IMR-90 (cell line): ENCODE measurements around the gene TMEM170A. TPM values are rescaled to one million over a fixed set of nuclear protein-coding genes. Genes with fewer than 3 reads are reported as not detected.

Experiments used
- ATAC-seq: fragments of 200-7000 bp; cut with Tn5 transposase; 2 replicates; pipeline ENCODE4 v1.9.1; 2020; ENCODE audit warnings: low read depth, mild to moderate bottlenecking, moderate library complexity
- BruUV-seq: library from RNA; stranded (reverse); fragments of 400-500 nt; replicated peaks from 2 replicates; lab custom pipeline; 2021; lab: Mats Ljungman, UMichigan
- CTCF ChIA-PET: fragments of 300-600 bp; formaldehyde crosslinking; extraction: SDS; loops from one replicate; lab custom pipeline; 2021; ENCODE audit warnings: antibody characterized with exemption; lab: Yijun Ruan, JAX
- POLR2A ChIA-PET: fragments of 300-600 bp; sonication (Branson Sonifier 250); formaldehyde crosslinking; loops from one replicate; lab custom pipeline; 2022; ENCODE audit warnings: antibody characterized with exemption; ENCODE audit not compliant: unreplicated experiment; lab: Charles Lee
- DNase-seq: peaks from one replicate; pipeline ENCODE4 v3.0.0; 2013
- H2AFZ ChIP-seq: replicated peaks from 2 replicates; pipeline ENCODE3; 2013; ENCODE audit warnings: low read length, mild to moderate bottlenecking; ENCODE audit not compliant: poor library complexity
- H2AK5ac ChIP-seq: 2 replicates; pipeline ENCODE4 v1.6.1; 2013; ENCODE audit warnings: low read depth, low read length, inconsistent platforms
- H2AK9ac ChIP-seq: replicated peaks from 2 replicates; pipeline ENCODE3; 2013; ENCODE audit warnings: mild to moderate bottlenecking, low read depth, low read length, moderate library complexity; ENCODE audit not compliant: poor library complexity
- H2BK120ac ChIP-seq: 2 replicates; pipeline ENCODE4 v1.6.1; 2013; ENCODE audit warnings: low read depth, low read length, inconsistent platforms
- H2BK15ac ChIP-seq: 3 replicates; pipeline ENCODE4 v1.6.1; 2013; ENCODE audit warnings: low read depth, low read length, inconsistent platforms
- H2BK20ac ChIP-seq: 2 replicates; pipeline ENCODE4 v1.6.1; 2013; ENCODE audit warnings: low read depth, mild to moderate bottlenecking, inconsistent platforms, low read length, moderate library complexity
- H2BK5ac ChIP-seq: 2 replicates; pipeline ENCODE4 v1.6.1; 2013; ENCODE audit warnings: mild to moderate bottlenecking, low read depth, low read length, inconsistent platforms; ENCODE audit not compliant: poor library complexity, severe bottlenecking
- H3K14ac ChIP-seq: replicated peaks from 2 replicates; pipeline ENCODE4 v1.6.1; 2013; ENCODE audit warnings: low read depth, low read length, inconsistent platforms
- H3K18ac ChIP-seq: 2 replicates; pipeline ENCODE4 v1.6.1; 2013; ENCODE audit warnings: low read depth, low read length, control low read depth
- H3K23ac ChIP-seq: 2 replicates; pipeline ENCODE4 v1.6.1; 2013; ENCODE audit warnings: low read depth, low read length, inconsistent platforms
- H3K27ac ChIP-seq: 2 replicates; pipeline ENCODE4 v1.5.1; 2013; ENCODE audit warnings: mild to moderate bottlenecking, control low read depth, low read length; ENCODE audit not compliant: insufficient read depth
- H3K27me3 ChIP-seq: 2 replicates; pipeline ENCODE4 v1.6.1; 2013; ENCODE audit warnings: low read length; ENCODE audit not compliant: control insufficient read depth, insufficient read depth
- H3K36me3 ChIP-seq: 2 replicates; pipeline ENCODE4 v1.6.1; 2013; ENCODE audit warnings: low read length, mixed read lengths; ENCODE audit not compliant: control insufficient read depth, insufficient read depth
- H3K4ac ChIP-seq: 2 replicates; pipeline ENCODE4 v1.6.1; 2013; ENCODE audit warnings: low read depth, low read length, inconsistent platforms
- H3K4me1 ChIP-seq: 2 replicates; pipeline ENCODE4 v1.6.1; 2013; ENCODE audit warnings: low read length, mixed read lengths; ENCODE audit not compliant: control insufficient read depth, insufficient read depth
- H3K4me2 ChIP-seq: 2 replicates; pipeline ENCODE4 v1.6.1; 2013; ENCODE audit warnings: low read depth, mild to moderate bottlenecking, control low read depth, low read length, moderate library complexity
- H3K4me3 ChIP-seq: 2 replicates; pipeline ENCODE4 v1.5.1; 2013; ENCODE audit warnings: low read depth, mild to moderate bottlenecking, control low read depth, low read length, moderate library complexity; ENCODE audit not compliant: insufficient read depth
- H3K56ac ChIP-seq: 2 replicates; pipeline ENCODE4 v1.6.1; 2013; ENCODE audit warnings: low read length, inconsistent platforms; ENCODE audit not compliant: insufficient read depth; ENCODE audit errors: extremely low read depth
- H3K79me1 ChIP-seq, 2 experiments: 2 replicates each; pipeline ENCODE4 v1.6.1; 2013; ENCODE audit warnings: low read length in 2 of 2, inconsistent platforms in 1 of 2, low read depth in 1 of 2
- H3K9ac ChIP-seq: 2 replicates; pipeline ENCODE4 v1.6.1; 2013; ENCODE audit warnings: low read depth, low read length, control low read depth
- H3K9me1 ChIP-seq: 2 replicates; pipeline ENCODE4 v1.6.1; 2013; ENCODE audit warnings: low read length, inconsistent platforms; ENCODE audit not compliant: insufficient read depth
- H3K9me3 ChIP-seq: 2 replicates; pipeline ENCODE4 v1.6.1; 2013; ENCODE audit warnings: low read length; ENCODE audit not compliant: control insufficient read depth, insufficient read depth
- H4K20me1 ChIP-seq: 2 replicates; pipeline ENCODE4 v1.6.1; 2013; ENCODE audit warnings: low read length, inconsistent platforms; ENCODE audit not compliant: insufficient read depth
- H4K5ac ChIP-seq: 2 replicates; pipeline ENCODE4 v1.6.1; 2013; ENCODE audit warnings: mild to moderate bottlenecking, low read depth, low read length, control low read depth
- H4K8ac ChIP-seq, 2 experiments: 2 replicates each; pipeline ENCODE4 v1.6.1; 2013; ENCODE audit warnings: low read depth in 2 of 2, low read length in 2 of 2, control low read depth in 1 of 2, inconsistent platforms in 1 of 2
- H4K91ac ChIP-seq: 2 replicates; pipeline ENCODE4 v1.6.1; 2013; ENCODE audit warnings: low read depth, low read length, inconsistent platforms; ENCODE audit not compliant: insufficient read depth
- CHD1 ChIP-seq: IDR thresholded peaks from 2 replicates; pipeline ENCODE4 v1.6.1; 2012; ENCODE audit warnings: low read depth, low read length, improper control_type of control experiment
- POLR2A ChIP-seq: IDR thresholded peaks from 2 replicates; pipeline ENCODE4 v1.6.1; 2012; ENCODE audit warnings: mild to moderate bottlenecking, low read depth, low read length
- RAD21 ChIP-seq: IDR thresholded peaks from 2 replicates; pipeline ENCODE4 v1.6.1; 2012; ENCODE audit warnings: low read length, improper control_type of control experiment
- RCOR1 ChIP-seq: IDR thresholded peaks from 2 replicates; pipeline ENCODE4 v1.6.1; 2012; ENCODE audit warnings: mild to moderate bottlenecking, low read length, improper control_type of control experiment; ENCODE audit not compliant: insufficient replicate concordance
- WGBS, 2 experiments: methylation state at CpG; one replicate each; pipeline versions ENCODE4 v1.1.5 to v1.1.7; 2013; ENCODE audit warnings: missing lambda C conversion rate in 2 of 2; ENCODE audit not compliant: insufficient read length in 1 of 2; ENCODE audit errors: extremely low coverage in 2 of 2; 5-methylcytosine and 5-hydroxymethylcytosine counted together
- dilution Hi-C: fragments of 300-500 bp; cut with HindIII; formaldehyde crosslinking; loops from one replicate; pipeline ENCODE4 v1.14.3; 2018; ENCODE audit warnings: low sequenced_read_pairs; ENCODE audit not compliant: unreplicated experiment
- in situ Hi-C: fragments of 300-500 bp; cut with MboI; formaldehyde crosslinking; loops from 3 replicates; pipeline ENCODE4 v1.14.3; 2019; ENCODE audit warnings: low sequenced_read_pairs, inconsistent platforms, mixed read lengths
- intact Hi-C: fragments of 100-400 bp; cut with micrococcal nuclease; formaldehyde crosslinking; loops from 2 replicates; pipeline ENCODE4 v1.10.0; 2022
- polyA plus RNA-seq, 3 experiments: library from polyadenylated mRNA; depleted of rRNA; stranded (reverse); fragments of >200 nt; gene quantifications; 2 replicates each; pipeline ENCODE4 v1.2.3, GENCODE V29; 2012; ENCODE audit warnings: low replicate concordance in 1 of 3
- total RNA-seq: library from RNA; depleted of rRNA; stranded (reverse); fragments of >200 nt; gene quantifications from 2 replicates; pipeline ENCODE4 v1.2.3, GENCODE V29; 2012

TMEM170A gene
- total and polyA plus RNA-seq, 2 of the 4 experiments (the other 2 are of a cell fraction) = 7.3 to 10.9 TPM

GRCh38 chr16:75455677-75456076 lies 8.8 kb downstream of the TMEM170A start:
- Histone ChIP-seq H3K9ac (no peak overlapping the region), H2AK5ac (no peak overlapping the region), H3K9me3 (no peaks in the 10 kb centered on the region), H3K4ac (no peak overlapping the region), H4K20me1 (peaks cover 41% of the 10 kb centered on the region), H3K4me1 (no peaks in the 10 kb centered on the region; the same call in 1 of the 2 replicates), H3K56ac (no peak overlapping the region), H2BK5ac (no peak overlapping the region), H3K79me1 (peaks cover 33 to 73% of the 10 kb centered on the region in 2 experiments), H3K23ac (no peak overlapping the region), H4K5ac (no peak overlapping the region), H3K27ac (no peak overlapping the region), H3K4me2 (no peak overlapping the region), H2BK120ac (no peak overlapping the region), H4K91ac (no peak overlapping the region), H3K36me3 (peaks cover 4% of the 10 kb centered on the region), H3K4me3 (no peak overlapping the region), H2AFZ (no peak overlapping the region), H3K18ac (no peak overlapping the region), H2BK20ac (no peak overlapping the region), H2AK9ac (no peak overlapping the region), H4K8ac (no peak overlapping the region), H3K9me1 (peaks cover 19% of the 10 kb centered on the region), H3K14ac (no peak overlapping the region), H2BK15ac (no peak overlapping the region), H3K27me3 (no peaks in the 10 kb centered on the region)
- in situ Hi-C loops = no loop called here
- intact Hi-C loops = no loop called here
- CTCF ChIA-PET = no interaction called here
- 60% methylated on average over 3 of the region's 5 CpGs; no CpG with 5 or more reads in 1 of the 2 experiments for WGBS, 2 experiments
- ATAC-seq (no peak), DNase-seq (no peak)
- dilution Hi-C loops = no loop called here
- POLR2A ChIA-PET = interaction anchor here (0.6 kb wide), 1 partner anchor 298 kb away, joined by 9 read pairs; no protein-coding TSS in a partner anchor
- BruUV-seq = no TSS peak
- TF ChIP-seq CHD1 = no peak
- TF ChIP-seq RCOR1 = no peak
- no peak for TF ChIP-seq RAD21
- TF ChIP-seq POLR2A = no peak
